Endothelial cell of umbilical vein (primary cell): Measurements from ENCODE around the gene POLR2J. TPM values are rescaled to one million over a fixed set of nuclear protein-coding genes. Genes with fewer than 3 reads are reported as not detected.

ENCODE experiments used
- BruUV-seq: library from RNA; stranded (reverse); fragments of 400-500 nt; replicated peaks from 2 replicates; lab custom pipeline; 2021; lab: Mats Ljungman, UMichigan
- CTCF ChIA-PET: fragments of 300-600, 350-600 bp; sonication (Branson Sonifier 250); formaldehyde crosslinking; loops from one replicate; lab custom pipeline; 2021; ENCODE audit warnings: antibody characterized with exemption, inconsistent platforms; lab: Charles Lee
- POLR2A ChIA-PET: fragments of 300-600, 350-600 bp; sonication (Branson Sonifier 250); formaldehyde crosslinking; loops from one replicate; lab custom pipeline; 2021; ENCODE audit warnings: antibody characterized with exemption, inconsistent platforms; lab: Charles Lee
- DNase-seq: peaks from one replicate; pipeline ENCODE4 v3.0.0-alpha.2; 2011; ENCODE audit warnings: low read depth, low spot score
- FAIRE-seq: peaks from 2 replicates; lab custom pipeline; 2011; peaks lifted over from hg19 to GRCh38; lab: Jason Lieb, UNC
- H2AFZ ChIP-seq: 2 replicates; pipeline ENCODE4 v1.6.0; 2012; ENCODE audit warnings: low read depth, low read length, control low read depth, inconsistent platforms
- H3K27ac ChIP-seq: 2 replicates; pipeline ENCODE4 v1.5.1; 2011; ENCODE audit warnings: low read depth, mild to moderate bottlenecking, control low read depth, low read length, moderate library complexity; ENCODE audit not compliant: insufficient read depth
- H3K27me3 ChIP-seq, 2 experiments: 2 replicates each; pipeline versions ENCODE4 v1.6.0 to v1.6.1; 2011; ENCODE audit warnings: low read length in 2 of 2, mixed read lengths in 1 of 2; ENCODE audit not compliant: control insufficient read depth in 2 of 2, insufficient read depth in 2 of 2
- H3K36me3 ChIP-seq, 2 experiments: 2 replicates in 1 of 2; 3 replicates in 1 of 2; pipeline ENCODE4 v1.5.1; 2011; ENCODE audit warnings: low read length in 2 of 2, mild to moderate bottlenecking in 1 of 2, moderate library complexity in 1 of 2; ENCODE audit not compliant: control insufficient read depth in 2 of 2, insufficient read depth in 2 of 2; ENCODE audit errors: extremely low read depth in 1 of 2
- H3K4me1 ChIP-seq: 3 replicates; pipeline ENCODE4 v1.5.1; 2011; ENCODE audit warnings: mild to moderate bottlenecking, low read length; ENCODE audit not compliant: control insufficient read depth, insufficient read depth; ENCODE audit errors: extremely low read depth
- H3K4me2 ChIP-seq: 2 replicates; pipeline ENCODE4 v1.6.1; 2011; ENCODE audit warnings: low read length, control low read depth, mixed read lengths; ENCODE audit not compliant: insufficient read depth
- H3K4me3 ChIP-seq, 3 experiments: fragments of 200-600 bp in 1 of 3; sonication (generic), shearing (Covaris generic) in 1 of 3; replicated peaks in 1 of 3; 2 replicates each; pipeline ENCODE4 v1.5.1; 2011 to 2016; ENCODE audit warnings: control low read depth in 3 of 3, low read length in 3 of 3, mild to moderate bottlenecking in 2 of 3, inconsistent platforms in 1 of 3, low read depth in 1 of 3, moderate library complexity in 1 of 3; ENCODE audit not compliant: insufficient read depth in 1 of 3
- H3K79me2 ChIP-seq: 2 replicates; pipeline ENCODE4 v1.6.0; 2012; ENCODE audit warnings: low read length, inconsistent platforms; ENCODE audit not compliant: control insufficient read depth, insufficient read depth
- H3K9ac ChIP-seq: replicated peaks from 2 replicates; pipeline ENCODE3; 2011; ENCODE audit warnings: low read length, control low read depth; ENCODE audit not compliant: insufficient read depth; ENCODE audit errors: extremely low read depth
- H3K9me1 ChIP-seq: replicated peaks from 3 replicates; pipeline ENCODE4 v1.6.0; 2011; ENCODE audit warnings: mild to moderate bottlenecking, low read length; ENCODE audit not compliant: control insufficient read depth, insufficient read depth; ENCODE audit errors: extremely low read depth
- H3K9me3 ChIP-seq: replicated peaks from 2 replicates; pipeline ENCODE4 v1.5.1; 2012; ENCODE audit warnings: low read length, inconsistent platforms; ENCODE audit not compliant: control insufficient read depth, insufficient read depth
- H4K20me1 ChIP-seq: replicated peaks from 2 replicates; pipeline ENCODE3; 2011; ENCODE audit warnings: mild to moderate bottlenecking, low read length; ENCODE audit not compliant: control insufficient read depth, insufficient read depth; ENCODE audit errors: extremely low read depth
- CTCF ChIP-seq, 2 donors: IDR thresholded peaks; 1 replicate in 1 of 2; 2 replicates in 1 of 2; pipeline ENCODE4 v1.5.1; 2011; ENCODE audit warnings: low read length in 2 of 2, mild to moderate bottlenecking in 2 of 2, moderate library complexity in 2 of 2, control low read depth in 1 of 2, inconsistent platforms in 1 of 2, low read depth in 1 of 2; ENCODE audit not compliant: insufficient read depth in 1 of 2; ENCODE audit errors: extremely low read depth in 1 of 2
- EZH2 ChIP-seq: IDR thresholded peaks from 2 replicates; pipeline ENCODE4 v1.6.1; 2012; ENCODE audit warnings: borderline replicate concordance, low read depth, mild to moderate bottlenecking, moderate library complexity, low read length, inconsistent platforms; ENCODE audit not compliant: severe bottlenecking
- FOS ChIP-seq: IDR thresholded peaks from 2 replicates; pipeline ENCODE4 v1.6.1; 2011; ENCODE audit warnings: mild to moderate bottlenecking, low read length, moderate library complexity, borderline replicate concordance; ENCODE audit not compliant: insufficient read depth
- GATA2 ChIP-seq: IDR thresholded peaks from 2 replicates; pipeline ENCODE4 v1.7.0; 2011; ENCODE audit warnings: low read depth, mild to moderate bottlenecking, moderate library complexity, mixed read lengths, low read length; ENCODE audit not compliant: insufficient read length, insufficient read depth
- JUN ChIP-seq: IDR thresholded peaks from 2 replicates; pipeline ENCODE4 v1.6.1; 2011; ENCODE audit warnings: borderline replicate concordance, low read depth; ENCODE audit not compliant: insufficient read length, insufficient read depth
- MAX ChIP-seq: IDR thresholded peaks from 2 replicates; pipeline ENCODE4 v1.6.1; 2011; ENCODE audit not compliant: insufficient read depth, insufficient read length
- MYC ChIP-seq: IDR thresholded peaks from one replicate; pipeline ENCODE4 v1.6.1; 2011; ENCODE audit warnings: mild to moderate bottlenecking, low read depth, low read length
- POLR2A ChIP-seq: IDR thresholded peaks from 2 replicates; pipeline ENCODE4 v1.6.1; 2012; ENCODE audit warnings: low read depth, mild to moderate bottlenecking, control low read depth, low read length
- POLR2AphosphoS5 ChIP-seq: IDR thresholded peaks from 2 replicates; pipeline ENCODE4 v1.6.1; 2012; ENCODE audit warnings: low read depth, mild to moderate bottlenecking, control low read depth, low read length, moderate library complexity; ENCODE audit not compliant: insufficient read depth
- dilution Hi-C: fragments of 300-500 bp; cut with MboI; formaldehyde crosslinking; loops from one replicate; pipeline ENCODE4 v1.15.0; 2019; ENCODE audit warnings: low sequenced_read_pairs; ENCODE audit not compliant: extremely low pct_ligation_motif_present
- intact Hi-C: fragments of 100-400 bp; cut with micrococcal nuclease; formaldehyde crosslinking; loops from one replicate; pipeline ENCODE4 v1.10.0; 2022
- polyA plus RNA-seq, 4 experiments: library from polyadenylated mRNA; depleted of rRNA in 3 of 4; stranded (reverse) in 3 of 4; unstranded in 1 of 4; fragments of >200 nt; gene quantifications; 2 replicates each; pipeline versions ENCODE4 v1.2.1 to v1.2.3, GENCODE V29; 2011 to 2012; ENCODE audit warnings: missing spikeins in 1 of 4
- total RNA-seq: library from RNA; stranded (reverse); gene quantifications from 2 replicates; pipeline ENCODE4 v1.2.3, GENCODE V29; 2021

The POLR2J gene
- total and polyA plus RNA-seq, 2 donors (not counting 3 experiments of a cell fraction or from before 2014, with no cell fraction given): 48.7 to 93.6 TPM

DNA sequence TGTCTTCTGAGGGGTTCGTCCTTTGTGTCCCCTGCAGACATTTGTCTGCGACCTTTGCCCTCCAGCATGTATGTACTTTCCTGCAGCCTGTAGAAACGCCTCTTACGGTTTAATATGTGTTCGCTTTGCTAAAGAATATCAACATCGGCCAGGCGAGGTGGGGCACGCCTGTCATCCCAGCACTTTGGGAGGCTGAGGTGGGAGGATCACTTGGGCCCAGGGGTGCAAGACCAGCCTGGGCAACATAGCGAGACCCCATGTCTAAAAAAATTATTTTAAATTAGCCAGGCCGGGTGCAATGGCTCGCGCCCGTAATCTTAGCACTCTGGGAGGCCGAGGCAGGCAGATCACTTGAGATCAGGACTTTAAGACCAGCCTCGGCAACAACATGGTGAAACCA lies 29.6 kb downstream of the POLR2J start:
- Histone ChIP-seq H3K4me3 (no peak overlapping the region), H4K20me1 (no peaks in the 10 kb centered on the region), H3K9me3 (no peaks in the 10 kb centered on the region), H3K9ac (no peak overlapping the region), H3K36me3 (peaks cover 0 to 27% of the 10 kb centered on the region in 2 experiments), H3K79me2 (no peaks in the 10 kb centered on the region), H3K4me2 (no peak overlapping the region), H2AFZ (no peak overlapping the region), H3K27ac (no peak overlapping the region), H3K27me3 (no peaks in the 10 kb centered on the region), H3K9me1 (no peaks in the 10 kb centered on the region), H3K4me1 (no peaks in the 10 kb centered on the region)
- CTCF ChIA-PET: interaction anchor here (1.3 to 1.8 kb wide), 2 partner anchors 36 to 45 kb away, joined by 4 to 12 read pairs; no protein-coding TSS in a partner anchor
- BruUV-seq: no TSS peak
- no peak for TF ChIP-seq POLR2AphosphoS5
- no peak for TF ChIP-seq GATA2
- TF ChIP-seq JUN: no peak
- TF ChIP-seq POLR2A: no peak
- TF ChIP-seq MYC: no peak
- TF ChIP-seq FOS: no peak
- no peak for TF ChIP-seq CTCF (IDR thresholded peaks at IDR 0.05; ENCODE audit: extremely low read depth in 1 of 2, insufficient read depth in 1 of 2, low read depth in 1 of 2, low read length in 2 of 2)
- TF ChIP-seq EZH2: no peak
- no peak for TF ChIP-seq MAX
- FAIRE-seq: no peak
- intact Hi-C loops (no loop called here), dilution Hi-C loops (no loop called here)
- POLR2A ChIA-PET: no interaction called here
- DNase-seq: no peak
